PC-9 (cell line): ENCODE data around the gene GSTA4.

Experiments used
- CTCF ChIP-seq: fragments of 200-600 bp; sonication (generic); conservative IDR thresholded peaks from 2 replicates; pipeline ENCODE4 v1.6.1; 2017; ENCODE audit warnings: mixed run types, antibody characterized with exemption, mild to moderate bottlenecking, moderate library complexity
- EZH2 ChIP-seq: fragments of 200-600 bp; sonication (generic); IDR thresholded peaks from 2 replicates; pipeline ENCODE4 v1.8.0; 2017; ENCODE audit warnings: antibody characterized with exemption, low read depth

- TF ChIP-seq CTCF (no peak), EZH2 (no peak)
These were observed 65.5 kb downstream of the GSTA4 start for GRCh38 chr6:52929321-52930164.
